Calu3 (cell line): ENCODE results near the gene MOV10L1. TPM values are rescaled to one million over a fixed set of nuclear protein-coding genes. Genes with fewer than 3 reads are reported as not detected.
"Not testable (repeated sequence)": the region's sequence is repeated elsewhere in the genome, so short reads cannot be mapped to it uniquely, and the experiment has no call there.

Experiments
- BruUV-seq: library from RNA; stranded (reverse); fragments of 400-500 nt; replicated peaks from 2 replicates; lab custom pipeline; 2021; lab: Mats Ljungman, UMichigan
- CTCF ChIA-PET: fragments of 300-600 bp; sonication (Branson Sonifier 250); formaldehyde crosslinking; loops from one replicate; lab custom pipeline; 2022; ENCODE audit warnings: antibody characterized with exemption; lab: Charles Lee
- DNase-seq: peaks from one replicate; pipeline ENCODE4 v3.0.0; 2022
- H3K27ac Mint-ChIP-seq: one replicate; pipeline ENCODE4 v1.8.0; 2022; ENCODE audit warnings: mixed read lengths; ENCODE audit not compliant: unreplicated experiment
- H3K27me3 Mint-ChIP-seq: one replicate; pipeline ENCODE4 v1.8.0; 2022; ENCODE audit warnings: mixed read lengths; ENCODE audit not compliant: unreplicated experiment
- H3K36me3 Mint-ChIP-seq: one replicate; pipeline ENCODE4 v1.8.0; 2022; ENCODE audit warnings: mild to moderate bottlenecking, moderate library complexity, mixed read lengths; ENCODE audit not compliant: insufficient read depth, unreplicated experiment
- H3K4me1 Mint-ChIP-seq: one replicate; pipeline ENCODE4 v1.8.0; 2022; ENCODE audit warnings: mild to moderate bottlenecking, low read depth, mixed read lengths; ENCODE audit not compliant: unreplicated experiment
- H3K4me3 Mint-ChIP-seq: one replicate; pipeline ENCODE4 v1.8.0; 2022; ENCODE audit warnings: mild to moderate bottlenecking, low read depth, moderate library complexity, mixed read lengths; ENCODE audit not compliant: unreplicated experiment
- H3K9me3 Mint-ChIP-seq: one replicate; pipeline ENCODE4 v1.8.0; 2022; ENCODE audit warnings: low read depth, mixed read lengths; ENCODE audit not compliant: unreplicated experiment
- CTCF ChIP-seq: fragments of 200-600 bp; IDR thresholded peaks from one replicate; pipeline ENCODE4 v1.8.0; 2022; ENCODE audit warnings: antibody characterized with exemption; ENCODE audit not compliant: unreplicated experiment
- intact Hi-C: fragments of 100-400 bp; cut with micrococcal nuclease; formaldehyde crosslinking; loops from one replicate; pipeline ENCODE4 v1.10.0; 2022; ENCODE audit not compliant: unreplicated experiment
- total RNA-seq: library from RNA; stranded (reverse); gene quantifications from 2 replicates; pipeline ENCODE4 v1.2.3, GENCODE V29; 2022

The MOV10L1 gene
- total RNA-seq, 1 experiment from 2014 or later: not detected

- no peak overlapping the region for H3K27ac Mint-ChIP-seq
- H3K4me1 Mint-ChIP-seq: peaks cover 7% of the 10 kb centered on the region
- H3K27me3 Mint-ChIP-seq: peaks cover 25% of the 10 kb centered on the region
- CTCF ChIA-PET: interaction anchor here (0.5 kb wide), 1 partner anchor 14 kb away, joined by 3 read pairs; no protein-coding TSS in a partner anchor
- no peak for TF ChIP-seq CTCF
- intact Hi-C loops: no loop called here
- H3K4me3 Mint-ChIP-seq: no peak overlapping the region
- peaks cover 7% of the 10 kb centered on the region for H3K36me3 Mint-ChIP-seq
- no peaks in the 10 kb centered on the region for H3K9me3 Mint-ChIP-seq
- BruUV-seq: no TSS peak
- DNase-seq: no peak
These were observed 71.9 kb downstream of the MOV10L1 start for GRCh38 chr22:50161508-50162390.

- no peak for TF ChIP-seq CTCF
- DNase-seq: no peak
- intact Hi-C loops: no loop called here
- CTCF ChIA-PET: no interaction called here
- no TSS peak for BruUV-seq
- Mint-ChIP-seq H3K4me3 (no peak overlapping the region), H3K27ac (no peak overlapping the region), H3K9me3 (no peaks in the 10 kb centered on the region), H3K27me3 (peaks cover 30% of the 10 kb centered on the region), H3K36me3 (peaks cover 7% of the 10 kb centered on the region), H3K4me1 (peaks cover 7% of the 10 kb centered on the region)
These were observed 72.7 kb downstream of the MOV10L1 start for GRCh38 chr22:50162391-50162956.

- DNase-seq: no peak
- Mint-ChIP-seq H3K27me3 (peaks cover 55% of the 10 kb centered on the region), H3K4me1 (no peaks in the 10 kb centered on the region), H3K36me3 (peaks cover 14% of the 10 kb centered on the region), H3K9me3 (no peaks in the 10 kb centered on the region), H3K4me3 (no peak overlapping the region), H3K27ac (no peak overlapping the region)
- BruUV-seq: no TSS peak
- TF ChIP-seq CTCF: no peak
- intact Hi-C loops: no loop called here
- CTCF ChIA-PET: no interaction called here
These were observed 75.8 kb downstream of the MOV10L1 start for GRCh38 chr22:50165436-50166123.

GRCh38 chr22:50167689-50168489 is 78.1 kb downstream of the MOV10L1 start:
- intact Hi-C loops: no loop called here
- H3K27ac Mint-ChIP-seq: no peak overlapping the region
- peaks cover 21% of the 10 kb centered on the region for H3K36me3 Mint-ChIP-seq

GRCh38 chr22:50168490-50169180 is 78.8 kb downstream of the MOV10L1 start:
- Mint-ChIP-seq H3K27me3 (peaks cover 54% of the 10 kb centered on the region), H3K4me3 (peak overlapping the region; percentile 69), H3K36me3 (peaks cover 21% of the 10 kb centered on the region)
- intact Hi-C loops, BruUV-seq, H3K9me3 Mint-ChIP-seq, H3K27ac Mint-ChIP-seq, CTCF ChIA-PET, DNase-seq, H3K4me1 Mint-ChIP-seq: not testable (repeated sequence)

More at GRCh38 chr22:50167689-50168489, 78.1 kb downstream of the MOV10L1 start:
- Mint-ChIP-seq H3K9me3 (no peaks in the 10 kb centered on the region), H3K4me1 (no peaks in the 10 kb centered on the region), H3K4me3 (no peak overlapping the region), H3K27me3 (peaks cover 62% of the 10 kb centered on the region)
- CTCF ChIA-PET: no interaction called here
- DNase-seq: no peak
- BruUV-seq: no TSS peak
- no peak for TF ChIP-seq CTCF
